Measurements from ENCODE around the gene MLPH. TPM values are rescaled to one million over a fixed set of nuclear protein-coding genes. Genes with fewer than 3 reads are reported as not detected.
A peak's percentile ranks its signal among the peaks of the same experiment; 100 is the strongest.

Gene MLPH
- total and polyA plus RNA-seq, 2 of the 13 experiments (the other 11 are each of a cell fraction or from before 2014, with no cell fraction given), result 0.12 TPM; not detected in 1

DNA sequence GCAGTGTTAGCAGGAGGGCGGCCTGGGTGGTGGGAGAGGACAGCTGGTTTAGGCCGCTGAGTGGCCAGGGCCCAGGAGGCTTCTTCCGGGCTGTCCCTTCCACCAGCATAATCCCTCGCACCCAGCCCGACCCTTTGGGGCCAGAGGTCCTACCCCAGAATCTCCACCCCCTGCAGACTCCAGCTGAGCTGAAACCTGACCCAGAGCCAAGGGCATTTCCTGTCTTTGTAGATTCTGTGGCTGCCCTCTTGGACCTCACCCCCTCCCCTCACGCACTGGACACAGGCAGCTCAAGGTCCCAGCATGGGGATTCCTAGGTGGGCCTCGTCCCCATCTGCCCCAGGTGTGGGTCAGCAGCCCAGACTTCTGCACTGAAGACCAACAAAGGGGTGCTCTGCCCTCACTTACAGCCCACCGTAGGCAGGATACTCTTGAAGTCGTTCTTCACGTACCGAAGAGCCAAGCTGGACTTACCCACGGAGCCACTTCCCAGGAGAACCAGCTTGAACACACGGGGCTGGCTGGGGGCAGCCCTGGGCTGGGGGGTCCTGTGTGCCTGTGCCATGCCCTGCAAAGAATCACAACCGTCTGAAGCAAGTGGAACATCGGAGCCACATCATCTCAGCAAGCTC, 98.7 kb downstream of the MLPH start (continued):
- TF ChIP-seq AGO1 (IDR thresholded peaks at IDR 0.05; ENCODE audit: low read depth, low read length, poor library complexity, severe bottlenecking) (no peak), PPARG (CRISPR knock-in tag; conservative IDR thresholded peaks at IDR 0.05) (peak; percentile 84), TGIF2 (CRISPR knock-in tag; IDR thresholded peaks at IDR 0.05) (peak; percentile 50; the same call in 1 of the 2 replicates), FOXA3 (CRISPR knock-in tag; IDR thresholded peaks at IDR 0.05) (peak; percentile 86), RXRA (CRISPR knock-in tag; IDR thresholded peaks at IDR 0.05) (peak; percentile 98), ATM (IDR thresholded peaks at IDR 0.05; ENCODE audit: borderline replicate concordance) (no peak), ZNF563 (CRISPR knock-in tag; IDR thresholded peaks at IDR 0.05) (no peak), ZNF124 (CRISPR knock-in tag; IDR thresholded peaks at IDR 0.05) (no peak), ISL2 (CRISPR knock-in tag; IDR thresholded peaks at IDR 0.05) (peak; percentile 91), ZNF224 (CRISPR knock-in tag; IDR thresholded peaks at IDR 0.05) (no peak), HIVEP1 (CRISPR knock-in tag; IDR thresholded peaks at IDR 0.05) (peak; percentile 100), GPN1 (CRISPR knock-in tag; IDR thresholded peaks at IDR 0.05; ENCODE audit: borderline replicate concordance) (no peak), PHF5A (CRISPR knock-in tag; IDR thresholded peaks at IDR 0.05; ENCODE audit: low read depth, unreplicated experiment) (peak; percentile 42), FOXJ3 (CRISPR knock-in tag; IDR thresholded peaks at IDR 0.05; ENCODE audit: borderline replicate concordance) (peak; percentile 77; the same call in 1 of the 2 replicates), ZSCAN21 (CRISPR knock-in tag; IDR thresholded peaks at IDR 0.05; ENCODE audit: borderline replicate concordance) (peak; percentile 65; the same call in 1 of the 2 replicates), KLF13 (CRISPR knock-in tag; IDR thresholded peaks at IDR 0.05) (peak; percentile 40; the same call in 1 of the 2 replicates), CHD4 (IDR thresholded peaks at IDR 0.05; ENCODE audit: borderline replicate concordance, low read length) (0 out of 2 replicates have a peak, but pooled peaks have one; percentile 42), SRSF1 (optimal IDR thresholded peaks at IDR 0.05; ENCODE audit: low read depth, low read length) (peak; percentile 29), ZNF619 (CRISPR knock-in tag; IDR thresholded peaks at IDR 0.05) (peak; percentile 98)
- TF ChIP-seq, protein P1, sequence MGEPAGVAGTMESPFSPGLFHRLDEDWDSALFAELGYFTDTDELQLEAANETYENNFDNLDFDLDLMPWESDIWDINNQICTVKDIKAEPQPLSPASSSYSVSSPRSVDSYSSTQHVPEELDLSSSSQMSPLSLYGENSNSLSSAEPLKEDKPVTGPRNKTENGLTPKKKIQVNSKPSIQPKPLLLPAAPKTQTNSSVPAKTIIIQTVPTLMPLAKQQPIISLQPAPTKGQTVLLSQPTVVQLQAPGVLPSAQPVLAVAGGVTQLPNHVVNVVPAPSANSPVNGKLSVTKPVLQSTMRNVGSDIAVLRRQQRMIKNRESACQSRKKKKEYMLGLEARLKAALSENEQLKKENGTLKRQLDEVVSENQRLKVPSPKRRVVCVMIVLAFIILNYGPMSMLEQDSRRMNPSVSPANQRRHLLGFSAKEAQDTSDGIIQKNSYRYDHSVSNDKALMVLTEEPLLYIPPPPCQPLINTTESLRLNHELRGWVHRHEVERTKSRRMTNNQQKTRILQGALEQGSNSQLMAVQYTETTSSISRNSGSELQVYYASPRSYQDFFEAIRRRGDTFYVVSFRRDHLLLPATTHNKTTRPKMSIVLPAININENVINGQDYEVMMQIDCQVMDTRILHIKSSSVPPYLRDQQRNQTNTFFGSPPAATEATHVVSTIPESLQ (CRISPR knock-in tag; conservative IDR thresholded peaks at IDR 0.05), result 0 out of 2 replicates have a peak, but pooled peaks have one; percentile 58
- TF ChIP-seq, protein P2, sequence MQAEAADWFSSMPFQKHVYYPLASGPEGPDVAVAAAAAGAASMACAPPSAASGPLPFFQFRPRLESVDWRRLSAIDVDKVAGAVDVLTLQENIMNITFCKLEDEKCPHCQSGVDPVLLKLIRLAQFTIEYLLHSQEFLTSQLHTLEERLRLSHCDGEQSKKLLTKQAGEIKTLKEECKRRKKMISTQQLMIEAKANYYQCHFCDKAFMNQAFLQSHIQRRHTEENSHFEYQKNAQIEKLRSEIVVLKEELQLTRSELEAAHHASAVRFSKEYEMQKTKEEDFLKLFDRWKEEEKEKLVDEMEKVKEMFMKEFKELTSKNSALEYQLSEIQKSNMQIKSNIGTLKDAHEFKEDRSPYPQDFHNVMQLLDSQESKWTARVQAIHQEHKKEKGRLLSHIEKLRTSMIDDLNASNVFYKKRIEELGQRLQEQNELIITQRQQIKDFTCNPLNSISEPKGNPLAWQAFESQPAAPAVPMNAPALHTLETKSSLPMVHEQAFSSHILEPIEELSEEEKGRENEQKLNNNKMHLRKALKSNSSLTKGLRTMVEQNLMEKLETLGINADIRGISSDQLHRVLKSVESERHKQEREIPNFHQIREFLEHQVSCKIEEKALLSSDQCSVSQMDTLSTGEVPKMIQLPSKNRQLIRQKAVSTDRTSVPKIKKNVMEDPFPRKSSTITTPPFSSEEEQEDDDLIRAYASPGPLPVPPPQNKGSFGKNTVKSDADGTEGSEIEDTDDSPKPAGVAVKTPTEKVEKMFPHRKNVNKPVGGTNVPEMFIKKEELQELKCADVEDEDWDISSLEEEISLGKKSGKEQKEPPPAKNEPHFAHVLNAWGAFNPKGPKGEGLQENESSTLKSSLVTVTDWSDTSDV (CRISPR knock-in tag; IDR thresholded peaks at IDR 0.05), result no peak
- TF ChIP-seq, protein P3, sequence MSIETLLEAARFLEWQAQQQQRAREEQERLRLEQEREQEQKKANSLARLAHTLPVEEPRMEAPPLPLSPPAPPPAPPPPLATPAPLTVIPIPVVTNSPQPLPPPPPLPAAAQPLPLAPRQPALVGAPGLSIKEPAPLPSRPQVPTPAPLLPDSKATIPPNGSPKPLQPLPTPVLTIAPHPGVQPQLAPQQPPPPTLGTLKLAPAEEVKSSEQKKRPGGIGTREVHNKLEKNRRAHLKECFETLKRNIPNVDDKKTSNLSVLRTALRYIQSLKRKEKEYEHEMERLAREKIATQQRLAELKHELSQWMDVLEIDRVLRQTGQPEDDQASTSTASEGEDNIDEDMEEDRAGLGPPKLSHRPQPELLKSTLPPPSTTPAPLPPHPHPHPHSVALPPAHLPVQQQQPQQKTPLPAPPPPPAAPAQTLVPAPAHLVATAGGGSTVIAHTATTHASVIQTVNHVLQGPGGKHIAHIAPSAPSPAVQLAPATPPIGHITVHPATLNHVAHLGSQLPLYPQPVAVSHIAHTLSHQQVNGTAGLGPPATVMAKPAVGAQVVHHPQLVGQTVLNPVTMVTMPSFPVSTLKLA (IDR thresholded peaks at IDR 0.05), result no peak
- TF ChIP-seq, protein P4, sequence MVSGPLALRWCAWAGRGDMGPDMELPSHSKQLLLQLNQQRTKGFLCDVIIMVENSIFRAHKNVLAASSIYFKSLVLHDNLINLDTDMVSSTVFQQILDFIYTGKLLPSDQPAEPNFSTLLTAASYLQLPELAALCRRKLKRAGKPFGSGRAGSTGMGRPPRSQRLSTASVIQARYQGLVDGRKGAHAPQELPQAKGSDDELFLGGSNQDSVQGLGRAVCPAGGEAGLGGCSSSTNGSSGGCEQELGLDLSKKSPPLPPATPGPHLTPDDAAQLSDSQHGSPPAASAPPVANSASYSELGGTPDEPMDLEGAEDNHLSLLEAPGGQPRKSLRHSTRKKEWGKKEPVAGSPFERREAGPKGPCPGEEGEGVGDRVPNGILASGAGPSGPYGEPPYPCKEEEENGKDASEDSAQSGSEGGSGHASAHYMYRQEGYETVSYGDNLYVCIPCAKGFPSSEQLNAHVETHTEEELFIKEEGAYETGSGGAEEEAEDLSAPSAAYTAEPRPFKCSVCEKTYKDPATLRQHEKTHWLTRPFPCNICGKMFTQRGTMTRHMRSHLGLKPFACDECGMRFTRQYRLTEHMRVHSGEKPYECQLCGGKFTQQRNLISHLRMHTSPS (CRISPR knock-in tag; IDR thresholded peaks at IDR 0.05; ENCODE audit: low read depth), result peak; percentile 84
